ENCODE data around the gene CSNK1A1. TPM values are rescaled to one million over a fixed set of nuclear protein-coding genes. Genes with fewer than 3 reads are reported as not detected.

Gene CSNK1A1
- total RNA-seq, 3 donors from 2014 or later, result 151 to 350 (median 287) TPM

GRCh38 chr5:149443210-149443609 lies 108.0 kb downstream of the CSNK1A1 start:
- Histone ChIP-seq H3K9me3 (no peaks in the 10 kb centered on the region), H3K36me3 (no peaks in the 10 kb centered on the region), H3K27ac (peak overlapping the region; percentile 87 to 92), H3K27me3 (no peaks in the 10 kb centered on the region), H3K4me3 (no peak overlapping the region), H3K4me1 (peaks cover 0 to 15% of the 10 kb centered on the region in 2 donors)
- TF ChIP-seq POLR2A (IDR thresholded peaks at IDR 0.05) (no peak), POLR2AphosphoS5 (IDR thresholded peaks at IDR 0.05) (no peak)
- intact Hi-C loops (cut with DNase I; ENCODE audit: low total_unique reads), result loop anchor here (5.0 kb wide), 1 partner anchor 119 kb away; no protein-coding TSS in a partner anchor
- no peak for DNase-seq (ENCODE audit: low spot score in 2 of 2)

- peak; percentile 84 to 90 for DNase-seq (ENCODE audit: low spot score in 2 of 2)
- Histone ChIP-seq H3K4me1 (peaks cover 0 to 15% of the 10 kb centered on the region in 2 donors), H3K27ac (peak overlapping the region; percentile 87 to 92), H3K27me3 (no peaks in the 10 kb centered on the region), H3K36me3 (no peaks in the 10 kb centered on the region), H3K4me3 (no peak overlapping the region), H3K9me3 (no peaks in the 10 kb centered on the region)
- TF ChIP-seq CTCF (IDR thresholded peaks at IDR 0.05) (peak; percentile 95 to 97 (median 96)), POLR2A (IDR thresholded peaks at IDR 0.05) (no peak), POLR2AphosphoS5 (IDR thresholded peaks at IDR 0.05) (peak; percentile 67 to 76 (median 73))
- intact Hi-C loops (cut with DNase I; ENCODE audit: low total_unique reads), result loop anchor here (5.0 kb wide), 1 partner anchor 120 kb away; no protein-coding TSS in a partner anchor
These were observed 108.6 kb downstream of the CSNK1A1 start for GRCh38 chr5:149442563-149443182.

Other genes with a start within 250 kb of the CSNK1A1 start
- 10 to 100 TPM; 14.4 to 17.1 (median 16.5) TPM for gene GRPEL2, start 205.9 kb downstream of the CSNK1A1 start, total RNA-seq
- 1 to 10 TPM; 3.2 to 6.6 (median 5.2) TPM for gene PCYOX1L, start 193.4 kb downstream of the CSNK1A1 start, total RNA-seq
- gene IL17B, start 172.1 kb downstream of the CSNK1A1 start, total RNA-seq, result 1 to 10 TPM in 2 of 3 donors, under 1 TPM in 1; 0.64 to 5.6 (median 5.4) TPM
- 10 to 100 TPM in 2 of 3 donors, 1 to 10 TPM in 1; 5.3 to 54.4 (median 29.2) TPM for gene ARHGEF37, start 30.1 kb upstream of the CSNK1A1 start, total RNA-seq
- gene PPARGC1B, start 178.9 kb upstream of the CSNK1A1 start, total RNA-seq, result 1 to 10 TPM; 3.9 to 5.8 (median 4.7) TPM